Glomerular visceral epithelial cell (primary cell): Measurements from ENCODE around the gene RSBN1.
"Not testable (repeated sequence)": the region's sequence is repeated elsewhere in the genome, so short reads cannot be mapped to it uniquely, and the experiment has no call there.

Experiments used
- DNase-seq: peaks from one replicate; pipeline ENCODE4 v3.0.0-alpha.2; 2016; ENCODE audit errors: extremely low spot score

RSBN1 gene

DNA sequence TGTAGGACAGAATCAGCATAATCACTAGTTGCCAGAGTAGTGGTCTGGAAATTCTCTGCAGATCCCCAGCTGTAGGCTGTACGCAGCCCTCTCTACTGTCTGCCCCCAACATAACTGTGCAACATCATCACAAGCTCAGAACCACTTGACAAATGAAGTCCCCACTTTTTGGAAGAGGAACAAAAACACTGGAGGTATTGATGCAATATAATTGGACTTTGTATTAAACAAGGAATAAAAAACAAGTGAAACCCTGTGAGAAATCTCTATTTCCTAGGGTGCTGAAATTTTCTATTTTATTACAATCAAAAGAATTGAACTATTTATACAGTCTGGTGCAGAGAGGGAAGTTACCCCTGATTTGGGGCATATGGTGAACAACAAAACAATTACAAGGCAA, 68.2 kb downstream of the RSBN1 start:
- DNase-seq: no peak

- DNase-seq: no peak
These were observed 69.8 kb downstream of the RSBN1 start for GRCh38 chr1:113742515-113742914.

- no peak for DNase-seq
These were observed 77.8 kb downstream of the RSBN1 start for GRCh38 chr1:113734357-113735055.

DNA sequence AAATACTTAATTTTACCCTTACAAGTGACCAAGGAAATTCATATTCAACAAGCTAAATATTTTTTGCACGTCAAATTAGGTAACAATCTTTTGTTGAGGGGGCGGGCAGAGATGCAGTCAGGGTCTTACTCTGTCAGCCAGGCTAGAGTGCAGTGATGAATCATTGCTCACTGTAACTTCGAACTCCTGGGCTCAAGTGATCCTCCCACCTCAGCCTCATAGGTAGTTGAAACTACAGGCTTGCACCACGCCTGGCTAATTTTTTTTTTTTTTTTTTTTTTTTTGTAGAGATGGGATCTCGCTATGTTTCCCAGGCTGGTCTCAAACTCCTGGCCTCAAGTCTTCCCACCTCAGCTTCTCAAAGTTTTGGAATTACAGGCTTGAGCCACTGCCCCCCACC, 79.5 kb downstream of the RSBN1 start:
- no peak for DNase-seq

DNA sequence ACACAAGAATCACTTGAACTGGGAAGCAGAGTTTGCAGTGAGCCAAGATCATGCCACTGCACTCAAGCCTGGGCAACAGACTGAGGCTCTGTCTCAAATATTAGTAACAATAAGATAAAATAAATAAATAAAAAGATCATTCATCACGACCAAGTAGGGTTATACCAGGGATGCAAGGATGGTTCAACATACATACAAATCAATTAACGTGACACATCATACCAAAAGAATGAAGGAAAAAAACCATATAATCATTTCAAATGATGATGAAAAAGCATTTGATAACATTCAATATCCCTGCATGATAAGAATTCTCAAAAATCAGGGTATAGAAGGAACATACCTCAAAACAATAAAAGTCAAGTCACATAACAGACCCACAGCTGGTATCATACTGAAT, 91.3 kb downstream of the RSBN1 start:
- DNase-seq: no peak

GRCh38 chr1:113718621-113719020, 93.7 kb downstream of the RSBN1 start:
- DNase-seq: not testable (repeated sequence)

- DNase-seq: not testable (repeated sequence)
These were observed 94.8 kb downstream of the RSBN1 start for GRCh38 chr1:113717506-113717905.

GRCh38 chr1:113714606-113715269, 97.5 kb downstream of the RSBN1 start:
- DNase-seq: no peak
